Activated CD4-positive, alpha-beta T cell treated with anti-CD3 and anti-CD28 coated beads, Interleukin-2, amount 10 ng/mL, durations not matched to agents 24 days and 14 days (primary cell): Measurements from ENCODE around the gene EIF4EBP2. TPM values are rescaled to one million over a fixed set of nuclear protein-coding genes. Genes with fewer than 3 reads are reported as not detected.
A peak's percentile ranks its signal among the peaks of the same experiment; 100 is the strongest.

Source experiments
- DNase-seq: peaks from one replicate; pipeline ENCODE4 v3.0.0; 2022
- H3K27ac Mint-ChIP-seq: one replicate; pipeline ENCODE4 v1.8.0; 2022; ENCODE audit warnings: mild to moderate bottlenecking, mixed read lengths
- H3K27me3 Mint-ChIP-seq: one replicate; pipeline ENCODE4 v1.8.0; 2022; ENCODE audit warnings: mixed read lengths
- H3K36me3 Mint-ChIP-seq: one replicate; pipeline ENCODE4 v1.8.0; 2022; ENCODE audit warnings: low read depth, mild to moderate bottlenecking, mixed read lengths
- H3K4me1 Mint-ChIP-seq: one replicate; pipeline ENCODE4 v1.8.0; 2021; ENCODE audit warnings: mixed read lengths
- H3K4me3 Mint-ChIP-seq: one replicate; pipeline ENCODE4 v1.8.0; 2022; ENCODE audit warnings: mild to moderate bottlenecking, moderate library complexity, mixed read lengths
- H3K9me3 Mint-ChIP-seq: one replicate; pipeline ENCODE4 v1.8.0; 2021; ENCODE audit warnings: mixed read lengths
- intact Hi-C: fragments of 100-400 bp; cut with micrococcal nuclease; formaldehyde crosslinking; loops from one replicate; pipeline ENCODE4 v1.15.1; 2023
- total RNA-seq: library from RNA; stranded (reverse); gene quantifications from 2 replicates; pipeline ENCODE4 v1.2.3, GENCODE V29; 2022

Gene EIF4EBP2
- total RNA-seq, 1 donor from 2014 or later: 38.3 TPM

DNA sequence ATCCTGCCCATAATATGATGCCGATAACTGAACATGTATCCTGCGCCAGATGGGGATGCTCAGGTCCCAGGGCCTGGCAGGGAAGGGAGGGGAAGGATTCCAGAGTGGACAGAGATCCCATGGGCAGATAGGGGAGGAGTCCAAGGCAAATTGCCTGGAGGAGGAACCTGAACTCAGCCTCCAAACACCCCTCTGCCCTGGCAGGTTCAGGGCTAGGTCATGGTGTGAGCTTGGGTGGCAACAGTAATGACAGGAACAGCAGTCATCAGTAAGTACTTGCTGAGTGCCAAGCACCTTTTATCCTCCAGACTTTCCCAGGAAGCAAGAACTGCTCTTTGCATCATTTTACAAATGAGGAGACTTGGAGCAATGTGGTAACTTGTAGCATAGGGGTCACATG, 70.8 kb downstream of the EIF4EBP2 start:
- H3K27ac Mint-ChIP-seq: no peak overlapping the region
- no peak for DNase-seq
- H3K36me3 Mint-ChIP-seq: peaks cover 2% of the 10 kb centered on the region
- peaks cover 26% of the 10 kb centered on the region for H3K4me1 Mint-ChIP-seq
- intact Hi-C loops: loop anchor here (10.0 kb wide), 1 partner anchor 410 kb away; the partner anchor contains the start of gene PCBD1
- no peaks in the 10 kb centered on the region for H3K9me3 Mint-ChIP-seq
- no peak overlapping the region for H3K4me3 Mint-ChIP-seq
- peaks cover 62% of the 10 kb centered on the region for H3K27me3 Mint-ChIP-seq

DNA sequence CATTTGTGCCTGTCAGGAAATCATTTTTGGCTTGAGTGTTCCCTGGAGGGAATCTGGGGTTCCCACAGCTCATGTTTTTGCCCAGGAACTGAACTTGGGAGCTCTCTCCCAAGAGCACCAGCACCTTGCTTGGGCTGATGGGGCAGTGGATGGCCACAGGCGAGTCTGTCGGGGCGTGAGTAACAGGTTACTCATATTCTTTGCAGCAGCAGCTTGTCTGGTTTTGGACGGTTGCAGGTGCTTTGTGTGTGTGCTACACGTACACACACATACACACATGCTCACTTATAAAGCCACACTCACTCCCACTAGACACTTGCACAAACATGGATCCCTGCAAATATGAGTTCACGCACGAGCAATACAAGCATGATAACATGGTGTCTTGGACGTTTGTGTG, 71.7 kb downstream of the EIF4EBP2 start:
- H3K4me3 Mint-ChIP-seq: no peak overlapping the region
- peaks cover 2% of the 10 kb centered on the region for H3K36me3 Mint-ChIP-seq
- H3K27me3 Mint-ChIP-seq: peaks cover 66% of the 10 kb centered on the region
- no peak for DNase-seq
- peaks cover 35% of the 10 kb centered on the region for H3K4me1 Mint-ChIP-seq
- intact Hi-C loops: loop anchor here (10.0 kb wide), 1 partner anchor 409 kb away; the partner anchor contains the start of gene PCBD1
- no peak overlapping the region for H3K27ac Mint-ChIP-seq
- no peaks in the 10 kb centered on the region for H3K9me3 Mint-ChIP-seq

GRCh38 chr10:70476249-70477035, 72.5 kb downstream of the EIF4EBP2 start:
- Mint-ChIP-seq H3K4me1 (peaks cover 37% of the 10 kb centered on the region), H3K36me3 (peaks cover 2% of the 10 kb centered on the region), H3K4me3 (no peak overlapping the region), H3K27me3 (peaks cover 67% of the 10 kb centered on the region), H3K9me3 (no peaks in the 10 kb centered on the region), H3K27ac (no peak overlapping the region)
- intact Hi-C loops: loop anchor here (10.0 kb wide), 1 partner anchor 408 kb away; the partner anchor contains the start of gene PCBD1
- peak; percentile 63 for DNase-seq

- H3K4me1 Mint-ChIP-seq: peaks cover 37% of the 10 kb centered on the region
- H3K27ac Mint-ChIP-seq: peak overlapping the region; percentile 84
- peaks cover 2% of the 10 kb centered on the region for H3K36me3 Mint-ChIP-seq
- peaks cover 64% of the 10 kb centered on the region for H3K27me3 Mint-ChIP-seq
- H3K9me3 Mint-ChIP-seq: no peaks in the 10 kb centered on the region
- intact Hi-C loops: loop anchor here (2.0 to 10.0 kb wide), 2 partner anchors 73 to 407 kb away; partner anchors contain the start of genes EIF4EBP2 and PCBD1
- H3K4me3 Mint-ChIP-seq: peak overlapping the region; percentile 84
- peak; percentile 93 for DNase-seq
These were observed 73.8 kb downstream of the EIF4EBP2 start for GRCh38 chr10:70477661-70478162.

Other genes starting within 250 kb of the EIF4EBP2 start
- 122 and 124 TPM in 2 replicates for gene SAR1A, start 233.6 kb upstream of the EIF4EBP2 start, total RNA-seq
- gene PPA1, start 170.7 kb upstream of the EIF4EBP2 start, total RNA-seq: 413 and 424 TPM in 2 replicates
- gene NPFFR1, start 120.1 kb upstream of the EIF4EBP2 start, total RNA-seq: not detected in 2 replicates
- 17.2 and 18.7 TPM in 2 replicates for gene LRRC20, start 21.5 kb upstream of the EIF4EBP2 start, total RNA-seq
- gene NODAL, start 37.5 kb downstream of the EIF4EBP2 start, total RNA-seq: not detected in 2 replicates
- gene PALD1, start 74.6 kb downstream of the EIF4EBP2 start, total RNA-seq: 1.9 and 2.1 TPM in 2 replicates
- gene PRF1, start 198.6 kb downstream of the EIF4EBP2 start, total RNA-seq: 76.5 and 79.9 TPM in 2 replicates